Measurements from ENCODE around the gene FAM83C. TPM values are rescaled to one million over a fixed set of nuclear protein-coding genes. Genes with fewer than 3 reads are reported as not detected.

The FAM83C gene
- total RNA-seq, 1 experiment from 2014 or later = not detected

GRCh38 chr20:35296101-35296554, 3.9 kb upstream of the FAM83C start:
- H3K36me3 Mint-ChIP-seq (ENCODE audit: insufficient read depth, unreplicated experiment) = no peaks in the 10 kb centered on the region
- no peak overlapping the region for H3K27ac Mint-ChIP-seq (ENCODE audit: low read depth, unreplicated experiment)
- no peaks in the 10 kb centered on the region for H3K9me3 Mint-ChIP-seq (ENCODE audit: unreplicated experiment)
- ChIA-PET POLR2A (interaction anchor here (0.6 to 4.4 kb wide), 3 partner anchors 9 to 151 kb away, joined by 3 to 32 read pairs (median 4); partner anchors contain the start of gene EIF6), CTCF (interaction anchor here (0.5 to 1.0 kb wide), 2 partner anchors 34 to 152 kb away, joined by 3 to 4 read pairs; no protein-coding TSS in a partner anchor)
- H3K4me1 Mint-ChIP-seq (ENCODE audit: insufficient read depth, unreplicated experiment) = peaks cover 6% of the 10 kb centered on the region
- TF ChIP-seq CTCF (IDR thresholded peaks at IDR 0.05; ENCODE audit: unreplicated experiment) = no peak
- H3K27me3 Mint-ChIP-seq (ENCODE audit: insufficient read depth, unreplicated experiment) = no peaks in the 10 kb centered on the region
- no TSS peak for BruUV-seq (replicated peaks)
- no peak for DNase-seq (ENCODE audit: unreplicated experiment)
- no peak overlapping the region for H3K4me3 Mint-ChIP-seq (ENCODE audit: unreplicated experiment)
- intact Hi-C loops (cut with micrococcal nuclease) = no loop called here

- Mint-ChIP-seq H3K36me3 (ENCODE audit: insufficient read depth, unreplicated experiment) (no peaks in the 10 kb centered on the region), H3K27me3 (ENCODE audit: insufficient read depth, unreplicated experiment) (no peaks in the 10 kb centered on the region), H3K4me1 (ENCODE audit: insufficient read depth, unreplicated experiment) (peaks cover 6% of the 10 kb centered on the region), H3K27ac (ENCODE audit: low read depth, unreplicated experiment) (no peak overlapping the region), H3K9me3 (ENCODE audit: unreplicated experiment) (no peaks in the 10 kb centered on the region), H3K4me3 (ENCODE audit: unreplicated experiment) (no peak overlapping the region)
- no peak for DNase-seq (ENCODE audit: unreplicated experiment)
- POLR2A ChIA-PET = interaction anchor here (0.6 to 4.4 kb wide), 2 partner anchors 12 to 49 kb away, joined by 3 to 32 read pairs; partner anchors contain the start of gene EIF6
- CTCF ChIA-PET = interaction anchor here (0.6 to 3.8 kb wide), 3 partner anchors 8 to 1049 kb away, joined by 3 to 26 read pairs (median 3); no protein-coding TSS in a partner anchor
- no TSS peak for BruUV-seq (replicated peaks)
- intact Hi-C loops (cut with micrococcal nuclease) = no loop called here
- TF ChIP-seq CTCF (IDR thresholded peaks at IDR 0.05; ENCODE audit: unreplicated experiment) = no peak
Observed at GRCh38 chr20:35295674-35296073, 3.4 kb upstream of the FAM83C start.

DNA sequence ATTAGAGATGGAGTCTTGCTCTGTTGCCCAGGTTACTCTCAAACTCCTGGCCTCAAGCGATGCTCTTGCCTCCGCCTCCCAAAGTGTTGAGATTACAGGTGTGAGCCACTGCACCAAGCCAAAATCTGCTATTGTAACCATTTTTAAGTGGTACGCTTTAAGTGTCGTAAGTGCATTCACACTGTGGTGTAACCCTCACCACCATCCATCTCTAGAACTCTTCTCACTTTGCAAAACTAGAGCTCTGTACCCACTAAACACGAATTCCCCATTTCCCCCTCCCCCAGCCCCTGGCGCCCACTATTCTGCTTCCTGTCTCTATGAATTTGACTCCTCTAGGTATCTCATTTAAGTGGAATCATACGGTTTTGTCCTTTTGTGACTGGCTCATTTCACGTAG, 2.8 kb upstream of the FAM83C start:
- Mint-ChIP-seq H3K4me1 (ENCODE audit: insufficient read depth, unreplicated experiment) (peaks cover 6% of the 10 kb centered on the region), H3K36me3 (ENCODE audit: insufficient read depth, unreplicated experiment) (no peaks in the 10 kb centered on the region), H3K4me3 (ENCODE audit: unreplicated experiment) (no peak overlapping the region), H3K27ac (ENCODE audit: low read depth, unreplicated experiment) (no peak overlapping the region), H3K9me3 (ENCODE audit: unreplicated experiment) (no peaks in the 10 kb centered on the region), H3K27me3 (ENCODE audit: insufficient read depth, unreplicated experiment) (no peaks in the 10 kb centered on the region)
- no TSS peak for BruUV-seq (replicated peaks)
- intact Hi-C loops (cut with micrococcal nuclease) = no loop called here
- ChIA-PET POLR2A (interaction anchor here (0.6 kb wide), 1 partner anchor 49 kb away, joined by 3 read pairs; no protein-coding TSS in a partner anchor), CTCF (interaction anchor here (0.6 to 3.8 kb wide), 4 partner anchors 9 to 1049 kb away, joined by 3 to 26 read pairs (median 3); no protein-coding TSS in a partner anchor)
- no peak for TF ChIP-seq CTCF (IDR thresholded peaks at IDR 0.05; ENCODE audit: unreplicated experiment)
- no peak for DNase-seq (ENCODE audit: unreplicated experiment)

DNA sequence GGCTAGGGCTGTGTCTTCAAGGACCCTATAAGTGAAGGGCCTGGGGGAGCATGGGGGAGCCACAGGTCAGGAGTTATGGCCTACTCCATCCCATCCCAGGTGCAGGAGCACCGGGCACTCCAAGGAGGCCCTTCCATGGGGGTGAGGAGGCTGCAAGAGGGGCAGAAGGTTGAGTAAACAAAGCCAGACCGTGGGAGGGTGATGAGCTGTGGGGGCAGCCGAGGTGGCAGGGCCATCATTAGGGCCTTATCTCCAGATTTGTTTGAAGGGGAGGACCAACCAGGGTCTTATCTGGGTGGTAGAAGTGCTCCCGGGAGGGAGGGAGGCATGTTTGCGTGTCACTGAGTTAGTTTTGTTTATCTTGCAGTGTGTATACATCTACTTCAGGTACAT, 2.1 kb upstream of the FAM83C start:
- no TSS peak for BruUV-seq (replicated peaks)
- Mint-ChIP-seq H3K4me3 (ENCODE audit: unreplicated experiment) (no peak overlapping the region), H3K9me3 (ENCODE audit: unreplicated experiment) (no peaks in the 10 kb centered on the region), H3K27ac (ENCODE audit: low read depth, unreplicated experiment) (no peak overlapping the region), H3K4me1 (ENCODE audit: insufficient read depth, unreplicated experiment) (peaks cover 6% of the 10 kb centered on the region), H3K36me3 (ENCODE audit: insufficient read depth, unreplicated experiment) (no peaks in the 10 kb centered on the region), H3K27me3 (ENCODE audit: insufficient read depth, unreplicated experiment) (no peaks in the 10 kb centered on the region)
- POLR2A ChIA-PET = interaction anchor here (1.2 kb wide), 1 partner anchor 10 kb away, joined by 7 read pairs; the partner anchor contains the start of gene EIF6
- no peak for TF ChIP-seq CTCF (IDR thresholded peaks at IDR 0.05; ENCODE audit: unreplicated experiment)
- intact Hi-C loops (cut with micrococcal nuclease) = no loop called here
- no peak for DNase-seq (ENCODE audit: unreplicated experiment)
- CTCF ChIA-PET = interaction anchor here (0.6 to 3.8 kb wide), 4 partner anchors 9 to 166 kb away, joined by 3 to 26 read pairs (median 3); no protein-coding TSS in a partner anchor
